H1 (cell line): ENCODE measurements around the gene RFX3. TPM values are rescaled to one million over a fixed set of nuclear protein-coding genes. Genes with fewer than 3 reads are reported as not detected.

Source experiments
- CTCF ChIA-PET: fragments of 300-600 bp; sonication (Branson Sonifier 250); formaldehyde crosslinking; loops from one replicate; lab custom pipeline; 2021; ENCODE audit not compliant: partially characterized antibody; lab: Charles Lee
- POLR2A ChIA-PET: fragments of 300-600 bp; sonication (Branson Sonifier 250); formaldehyde crosslinking; loops from one replicate; lab custom pipeline; 2021; ENCODE audit warnings: inconsistent platforms; ENCODE audit not compliant: partially characterized antibody; lab: Charles Lee
- DNase-seq, 2 experiments: peaks; one replicate each; pipeline versions ENCODE4 v3.0.0 to v3.0.0-alpha.2; 2010 to 2022; ENCODE audit warnings: low spot score in 2 of 2, low read depth in 1 of 2, mixed read lengths in 1 of 2
- FAIRE-seq: peaks from 2 replicates; lab custom pipeline; 2011; peaks lifted over from hg19 to GRCh38; lab: Jason Lieb, UNC
- H2AFZ ChIP-seq: 2 replicates; pipeline ENCODE4 v1.8.1; 2012; ENCODE audit warnings: low read length, inconsistent platforms
- H2AK5ac ChIP-seq: 2 replicates; pipeline ENCODE4 v1.6.1; 2013; ENCODE audit warnings: low read depth, low read length
- H2BK120ac ChIP-seq: replicated peaks from 2 replicates; pipeline ENCODE3; 2013; ENCODE audit warnings: low read depth, low read length, inconsistent platforms
- H2BK12ac ChIP-seq: 2 replicates; pipeline ENCODE4 v1.6.1; 2013; ENCODE audit warnings: low read depth, low read length
- H2BK15ac ChIP-seq: 2 replicates; pipeline ENCODE4 v1.6.1; 2013; ENCODE audit warnings: low read length
- H2BK20ac ChIP-seq: 2 replicates; pipeline ENCODE4 v1.6.1; 2013; ENCODE audit warnings: low read length
- H2BK5ac ChIP-seq: 2 replicates; pipeline ENCODE4 v1.6.1; 2013; ENCODE audit warnings: low read depth, low read length
- H3K14ac ChIP-seq: 2 replicates; pipeline ENCODE4 v1.6.1; 2013; ENCODE audit warnings: inconsistent platforms; ENCODE audit not compliant: insufficient read length
- H3K18ac ChIP-seq: 2 replicates; pipeline ENCODE4 v1.6.1; 2013; ENCODE audit warnings: low read length; ENCODE audit errors: extremely low read depth
- H3K23ac ChIP-seq: 2 replicates; pipeline ENCODE4 v1.6.1; 2013; ENCODE audit warnings: inconsistent platforms; ENCODE audit not compliant: insufficient read length
- H3K23me2 ChIP-seq: 2 replicates; pipeline ENCODE4 v1.6.1; 2013; ENCODE audit warnings: low read depth, low read length
- H3K27ac ChIP-seq: 2 replicates; pipeline ENCODE4 v1.6.1; 2011; ENCODE audit warnings: low read depth, low read length, inconsistent platforms
- H3K27me3 ChIP-seq, 4 experiments: replicated peaks in 1 of 4; 1 replicate in 1 of 4; 2 replicates in 3 of 4; pipeline versions ENCODE4 v1.6.1 to v1.8.1; 2011 to 2013; ENCODE audit warnings: low read length in 3 of 4, mild to moderate bottlenecking in 3 of 4, inconsistent platforms in 2 of 4, mixed read lengths in 2 of 4, moderate library complexity in 1 of 4; ENCODE audit not compliant: control insufficient read depth in 3 of 4, insufficient read depth in 3 of 4; ENCODE audit errors: extremely low read depth in 1 of 4
- H3K36me3 ChIP-seq, 4 experiments: 2 replicates each; pipeline versions ENCODE4 v1.6.1 to v1.8.1; 2011 to 2013; ENCODE audit warnings: mild to moderate bottlenecking in 4 of 4, low read length in 3 of 4, moderate library complexity in 2 of 4, control low read depth in 1 of 4, inconsistent platforms in 1 of 4; ENCODE audit not compliant: insufficient read depth in 4 of 4, control insufficient read depth in 2 of 4
- H3K4ac ChIP-seq: replicated peaks from 2 replicates; pipeline ENCODE3; 2013; ENCODE audit warnings: low read length, low read depth, mixed read lengths, inconsistent platforms; ENCODE audit not compliant: insufficient read length
- H3K4me1 ChIP-seq, 4 experiments: replicated peaks in 1 of 4; 1 replicate in 1 of 4; 2 replicates in 3 of 4; pipeline versions ENCODE4 v1.6.1 to v1.8.1; 2011 to 2013; ENCODE audit warnings: low read length in 3 of 4, inconsistent platforms in 2 of 4, mixed read lengths in 1 of 4; ENCODE audit not compliant: insufficient read depth in 4 of 4, control insufficient read depth in 3 of 4
- H3K4me2 ChIP-seq, 2 experiments: 2 replicates each; pipeline versions ENCODE4 v1.6.1 to v1.8.1; 2011 to 2013; ENCODE audit warnings: low read depth in 2 of 2, low read length in 2 of 2, control low read depth in 1 of 2, inconsistent platforms in 1 of 2, mild to moderate bottlenecking in 1 of 2; ENCODE audit not compliant: insufficient read depth in 1 of 2
- H3K4me3 ChIP-seq, 4 experiments: fragments of 200-600, 300-600 bp in 1 of 4; sonication (generic), shearing (Covaris generic), sonication (Bioruptor Twin) in 1 of 4; 2 replicates each; pipeline versions ENCODE4 v1.5.1 to v1.8.1; 2011 to 2016; ENCODE audit warnings: low read length in 4 of 4, low read depth in 3 of 4, control low read depth in 2 of 4, inconsistent platforms in 2 of 4, mild to moderate bottlenecking in 2 of 4, mixed read lengths in 1 of 4, moderate library complexity in 1 of 4; ENCODE audit not compliant: insufficient read depth in 2 of 4; ENCODE audit errors: extremely low read depth in 1 of 4
- H3K56ac ChIP-seq: replicated peaks from 2 replicates; pipeline ENCODE3; 2013; ENCODE audit warnings: low read depth, mild to moderate bottlenecking, mixed read lengths, low read length, inconsistent platforms; ENCODE audit not compliant: insufficient read length
- H3K79me1 ChIP-seq: 2 replicates; pipeline ENCODE4 v1.6.1; 2013; ENCODE audit warnings: low read depth, low read length, control low read depth
- H3K79me2 ChIP-seq, 2 experiments: 2 replicates each; pipeline versions ENCODE4 v1.6.1 to v1.8.1; 2012 to 2013; ENCODE audit warnings: low read length in 2 of 2, mild to moderate bottlenecking in 2 of 2, inconsistent platforms in 1 of 2; ENCODE audit not compliant: insufficient read depth in 2 of 2, control insufficient read depth in 1 of 2
- H3K9ac ChIP-seq, 4 experiments: replicated peaks in 1 of 4; 1 replicate in 1 of 4; 2 replicates in 3 of 4; pipeline versions ENCODE4 v1.6.1 to v1.8.1; 2011 to 2013; ENCODE audit warnings: low read depth in 3 of 4, low read length in 3 of 4, control low read depth in 2 of 4, mild to moderate bottlenecking in 2 of 4, moderate library complexity in 2 of 4, inconsistent platforms in 1 of 4; ENCODE audit errors: extremely low read depth in 1 of 4
- H3K9me3 ChIP-seq, 2 experiments: 2 replicates each; pipeline versions ENCODE4 v1.6.1 to v1.8.1; 2012 to 2013; ENCODE audit warnings: mild to moderate bottlenecking in 2 of 2, moderate library complexity in 2 of 2, control low read depth in 1 of 2, inconsistent platforms in 1 of 2, low read depth in 1 of 2, low read length in 1 of 2, mixed read lengths in 1 of 2; ENCODE audit not compliant: insufficient read depth in 2 of 2
- H4K20me1 ChIP-seq, 2 experiments: replicated peaks in 1 of 2; 2 replicates each; pipeline versions ENCODE3 to v1.8.1; 2011 to 2013; ENCODE audit warnings: inconsistent platforms in 2 of 2, low read length in 2 of 2, mild to moderate bottlenecking in 1 of 2; ENCODE audit not compliant: insufficient read depth in 2 of 2, control insufficient read depth in 1 of 2
- H4K5ac ChIP-seq: 2 replicates; pipeline ENCODE4 v1.6.1; 2013; ENCODE audit warnings: low read length, low read depth, mixed read lengths, inconsistent platforms; ENCODE audit not compliant: insufficient read length
- H4K8ac ChIP-seq: 2 replicates; pipeline ENCODE4 v1.8.0; 2013; ENCODE audit warnings: mild to moderate bottlenecking, moderate library complexity, low read length, inconsistent platforms; ENCODE audit not compliant: insufficient read depth; ENCODE audit errors: extremely low read depth
- H4K91ac ChIP-seq: replicated peaks from 2 replicates; pipeline ENCODE3; 2013; ENCODE audit warnings: low read length, mixed read lengths, inconsistent platforms; ENCODE audit not compliant: insufficient read length
- ASH2L ChIP-seq: fragments of 200-600, 300-600 bp; sonication (generic); IDR thresholded peaks from one replicate; pipeline ENCODE4 v1.7.1; 2017; ENCODE audit warnings: low read length
- CHD2 ChIP-seq: IDR thresholded peaks from 2 replicates; pipeline ENCODE4 v1.6.1; 2012; ENCODE audit warnings: low read length, improper control_type of control experiment
- FOSL1 ChIP-seq: IDR thresholded peaks from 2 replicates; pipeline ENCODE4 v1.6.1; 2011; ENCODE audit warnings: mild to moderate bottlenecking, low read depth, low read length, moderate library complexity; ENCODE audit not compliant: insufficient read depth
- KDM1A ChIP-seq: fragments of 200-600, 300-600 bp; sonication (generic); IDR thresholded peaks from 2 replicates; pipeline ENCODE4 v1.7.1; 2016; ENCODE audit warnings: mild to moderate bottlenecking, low read length, borderline replicate concordance
- POU5F1 ChIP-seq: IDR thresholded peaks from 2 replicates; pipeline ENCODE4 v1.6.1; 2011; ENCODE audit warnings: low read depth, mild to moderate bottlenecking, low read length, moderate library complexity
- WGBS, 2 experiments: shearing (Covaris generic) in 1 of 2; methylation state at CpG; one replicate each; pipeline versions ENCODE4 v1.1.6 to v1.1.7; 2013 to 2015; ENCODE audit warnings: low lambda C conversion rate in 2 of 2, mixed read lengths in 2 of 2, inconsistent platforms in 1 of 2, low coverage in 1 of 2, missing lambda C conversion rate in 1 of 2; ENCODE audit not compliant: insufficient replicate concordance in 2 of 2, insufficient coverage in 1 of 2, insufficient read length in 1 of 2; ENCODE audit errors: extremely low coverage in 1 of 2, missing lambda C conversion rate in 1 of 2; 5-methylcytosine and 5-hydroxymethylcytosine counted together
- polyA plus RNA-seq, 7 experiments: library from polyadenylated mRNA; depleted of rRNA in 3 of 7; stranded (reverse) in 5 of 7; unstranded in 2 of 7; fragments of >200 nt in 5 of 7; fragments of 200-250 nt in 2 of 7; gene quantifications; 1 replicate in 5 of 7; 2 replicates in 1 of 7; 4 replicates in 1 of 7; pipeline versions ENCODE4 v1.2.1 to v1.2.3, GENCODE V29; 2011 to 2013; ENCODE audit warnings: missing spikeins in 2 of 7, mixed read lengths in 2 of 7
- total RNA-seq: library from RNA; stranded (reverse); fragmentation: NEBNext Ultra II Directional; extraction: Animal tissue kit (Norgen Biotek cat#: 25700); gene quantifications from 2 replicates; pipeline ENCODE4 v1.2.1, GENCODE V29; 2021

RFX3 gene
- total and polyA plus RNA-seq, 2 of the 8 experiments (the other 6 are each of a cell fraction or from before 2014, with no cell fraction given), result 4.9 to 22.6 TPM

DNA sequence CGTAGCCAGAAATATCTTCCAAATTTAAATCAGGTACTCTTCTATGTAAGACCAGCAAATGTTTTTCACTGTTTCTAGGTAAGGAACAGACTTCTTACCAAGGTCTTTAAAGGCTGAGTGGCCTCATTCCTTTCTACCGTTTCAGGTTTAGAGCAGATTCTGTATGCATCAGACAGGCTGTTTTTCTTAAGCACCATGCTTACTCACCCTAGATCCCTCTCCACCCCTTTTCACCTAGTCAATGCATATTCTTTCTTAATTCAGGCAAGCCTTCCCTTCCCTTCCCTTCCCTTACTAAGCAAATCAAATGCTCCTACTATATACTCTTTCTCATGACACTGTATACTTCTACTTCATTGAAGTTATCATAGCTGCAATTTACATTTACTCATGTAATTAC lies 70.7 kb downstream of the RFX3 start:
- FAIRE-seq (no peak), DNase-seq (no peak)
- Histone ChIP-seq H3K27me3 (no peaks in the 10 kb centered on the region), H3K9me3 (no peaks in the 10 kb centered on the region), H3K14ac (no peak overlapping the region), H3K9ac (no peak overlapping the region), H2BK12ac (no peak overlapping the region), H3K56ac (no peak overlapping the region), H3K27ac (no peak overlapping the region), H3K4me1 (peaks cover 0 to 3% (median 0%) of the 10 kb centered on the region in 4 experiments; a peak in 1 of 7 replicates), H4K91ac (no peak overlapping the region), H4K20me1 (no peaks in the 10 kb centered on the region), H3K36me3 (no peaks in the 10 kb centered on the region), H3K23ac (no peak overlapping the region), H2AFZ (no peak overlapping the region), H3K18ac (no peak overlapping the region), H2AK5ac (no peak overlapping the region), H4K8ac (no peak overlapping the region), H3K79me2 (no peaks in the 10 kb centered on the region; a peak in 1 of 4 replicates), H3K4me2 (no peak overlapping the region), H2BK20ac (no peak overlapping the region), H2BK5ac (no peak overlapping the region), H3K4me3 (no peak overlapping the region), H3K23me2 (no peaks in the 10 kb centered on the region), H3K79me1 (no peaks in the 10 kb centered on the region), H2BK120ac (no peak overlapping the region), H4K5ac (no peak overlapping the region), H3K4ac (no peak overlapping the region), H2BK15ac (no peak overlapping the region)
- WGBS, 2 experiments, result 81% methylated on average over 2 of the region's 2 CpGs; no CpG with 5 or more reads in 1 of the 2 experiments
- ChIA-PET POLR2A (no interaction called here), CTCF (interaction anchor here (0.7 to 1.2 kb wide), 2 partner anchors 13 to 19 kb away, joined by 3 read pairs; no protein-coding TSS in a partner anchor)
- no peak for TF ChIP-seq POU5F1
- no peak for TF ChIP-seq CHD2
- no peak for TF ChIP-seq KDM1A
- no peak for TF ChIP-seq ASH2L
- no peak for TF ChIP-seq FOSL1
